PC-3 (cell line): Measurements from ENCODE around the gene SLC46A1. TPM values are rescaled to one million over a fixed set of nuclear protein-coding genes. Genes with fewer than 3 reads are reported as not detected.
A peak's percentile ranks its signal among the peaks of the same experiment; 100 is the strongest.

Experiments used
- ATAC-seq: fragments of 200-7000 bp; cut with Tn5 transposase; 2 replicates; pipeline ENCODE4 v1.9.1; 2020; ENCODE audit warnings: mild to moderate bottlenecking, moderate library complexity
- BruUV-seq: library from RNA; stranded (reverse); fragments of 400-500 nt; replicated peaks from 2 replicates; lab custom pipeline; 2021; lab: Mats Ljungman, UMichigan
- CTCF ChIA-PET: fragments of 300-600 bp; sonication (Branson Sonifier 250); formaldehyde crosslinking; loops from one replicate; lab custom pipeline; 2022; ENCODE audit warnings: antibody characterized with exemption; lab: Charles Lee
- POLR2A ChIA-PET: fragments of 300-600 bp; sonication (Branson Sonifier 250); formaldehyde crosslinking; loops from one replicate; lab custom pipeline; 2022; ENCODE audit warnings: antibody characterized with exemption; ENCODE audit not compliant: unreplicated experiment; lab: Charles Lee
- DNase-seq: peaks from one replicate; pipeline ENCODE4 v3.0.0-alpha.2; 2015
- H2AFZ ChIP-seq: fragments of 300-600 bp; sonication (generic); 2 replicates; pipeline ENCODE4 v1.6.0; 2016; ENCODE audit warnings: antibody characterized with exemption, low read length
- H3F3A ChIP-seq: fragments of 300-600 bp; sonication (generic); one replicate; pipeline ENCODE4 v1.6.0; 2017; ENCODE audit warnings: antibody characterized with exemption, low read length, control low read depth, mild to moderate bottlenecking; ENCODE audit not compliant: unreplicated experiment
- H3K27ac ChIP-seq: fragments of 300-600 bp; sonication (generic); 2 replicates; pipeline ENCODE4 v1.5.1; 2016; ENCODE audit warnings: mild to moderate bottlenecking, low read length
- H3K27me3 ChIP-seq: fragments of 300-600 bp; sonication (generic); 2 replicates; pipeline ENCODE4 v1.6.1; 2016; ENCODE audit warnings: low read length, mixed read lengths
- H3K36me3 ChIP-seq: fragments of 300-600 bp; sonication (generic); 2 replicates; pipeline ENCODE4 v1.6.1; 2016; ENCODE audit warnings: low read depth, mixed run types, low read length, mixed read lengths
- H3K4me1 ChIP-seq: fragments of 300-600 bp; sonication (generic); 2 replicates; pipeline ENCODE4 v1.5.1; 2016; ENCODE audit warnings: low read length; ENCODE audit not compliant: insufficient read depth
- H3K4me2 ChIP-seq: fragments of 300-600 bp; sonication (generic); 2 replicates; pipeline ENCODE4 v1.6.0; 2016; ENCODE audit warnings: low read length
- H3K4me3 ChIP-seq: fragments of 300-600 bp; sonication (generic); 2 replicates; pipeline ENCODE4 v1.5.1; 2016; ENCODE audit warnings: mild to moderate bottlenecking, low read length, mixed read lengths
- H3K79me2 ChIP-seq: fragments of 300-600 bp; sonication (generic); 2 replicates; pipeline ENCODE4 v1.6.1; 2017; ENCODE audit warnings: low read length, mixed read lengths
- H3K9ac ChIP-seq: fragments of 300-600 bp; sonication (generic); 2 replicates; pipeline ENCODE4 v1.6.0; 2016; ENCODE audit warnings: mild to moderate bottlenecking, low read length
- H3K9me2 ChIP-seq: fragments of 300-600 bp; sonication (generic); replicated peaks from 2 replicates; pipeline ENCODE4 v1.6.1; 2016; ENCODE audit warnings: mixed run types, low read length, mixed read lengths
- H3K9me3 ChIP-seq: fragments of 300-600 bp; sonication (generic); 2 replicates; pipeline ENCODE4 v1.6.1; 2016; ENCODE audit warnings: low read length, mixed read lengths
- H4K20me1 ChIP-seq: fragments of 300-600 bp; sonication (generic); 2 replicates; pipeline ENCODE4 v1.6.1; 2016; ENCODE audit warnings: low read length, mixed read lengths
- CTCF ChIP-seq: fragments of 300-600 bp; sonication (generic); conservative IDR thresholded peaks from 2 replicates; pipeline ENCODE4 v1.5.1; 2017; ENCODE audit warnings: antibody characterized with exemption, low read depth, mild to moderate bottlenecking, low read length
- EZH2 ChIP-seq: fragments of 300-600 bp; sonication (generic); IDR thresholded peaks from one replicate; pipeline ENCODE4 v1.6.1; 2017; ENCODE audit warnings: antibody characterized with exemption, mild to moderate bottlenecking, low read length; ENCODE audit not compliant: unreplicated experiment
- EZH2phosphoT487 ChIP-seq: fragments of 300-600 bp; sonication (generic); IDR thresholded peaks from 2 replicates; pipeline ENCODE4 v1.6.1; 2018; ENCODE audit warnings: mild to moderate bottlenecking, antibody characterized with exemption, low read length, borderline replicate concordance
- intact Hi-C: fragments of 100-400 bp; cut with micrococcal nuclease; formaldehyde crosslinking; loops from 2 replicates; pipeline ENCODE4 v1.9.0; 2023
- total RNA-seq: library from RNA; depleted of rRNA; stranded (reverse); fragments of >200 nt; gene quantifications from 2 replicates; pipeline ENCODE4 v1.2.3, GENCODE V29; 2014

Gene SLC46A1
- total RNA-seq, 1 experiment from 2014 or later: 10.4 TPM

- intact Hi-C loops: loop anchor here (10.0 kb wide), 1 partner anchor 138 kb away; no protein-coding TSS in a partner anchor
- no peak for ATAC-seq
- Histone ChIP-seq H3K4me3 (peak overlapping the region; percentile 88), H2AFZ (peak overlapping the region; percentile 92), H3K9me3 (no peaks in the 10 kb centered on the region), H3K27ac (no peak overlapping the region), H3K4me1 (peaks cover 20% of the 10 kb centered on the region), H3K79me2 (peaks cover 22% of the 10 kb centered on the region), H3K27me3 (no peaks in the 10 kb centered on the region), H3F3A (no peaks in the 10 kb centered on the region), H3K4me2 (peak overlapping the region; percentile 99), H3K36me3 (no peaks in the 10 kb centered on the region), H3K9ac (no peak overlapping the region), H3K9me2 (no peaks in the 10 kb centered on the region), H4K20me1 (no peaks in the 10 kb centered on the region)
- POLR2A ChIA-PET: no interaction called here
- no peak for TF ChIP-seq EZH2phosphoT487
- no peak for TF ChIP-seq CTCF
- no peak for TF ChIP-seq EZH2
- BruUV-seq: no TSS peak
- CTCF ChIA-PET: no interaction called here
- no peak for DNase-seq
Observed at GRCh38 chr17:28406473-28406814, 432 bp upstream of the SLC46A1 start.

GRCh38 chr17:28404812-28405570, 1.0 kb downstream of the SLC46A1 start:
- peak; percentile 40 for ATAC-seq
- POLR2A ChIA-PET: interaction anchor here (0.6 kb wide), 1 partner anchor 174 kb away, joined by 4 read pairs; no protein-coding TSS in a partner anchor
- CTCF ChIA-PET: no interaction called here
- intact Hi-C loops: loop anchor here (10.0 kb wide), 1 partner anchor 140 kb away; no protein-coding TSS in a partner anchor
- Histone ChIP-seq H3K4me3 (peak overlapping the region; percentile 88), H3F3A (no peaks in the 10 kb centered on the region), H3K9me2 (no peaks in the 10 kb centered on the region), H2AFZ (peak overlapping the region; percentile 92), H4K20me1 (no peaks in the 10 kb centered on the region), H3K4me1 (peaks cover 20% of the 10 kb centered on the region), H3K27ac (no peak overlapping the region), H3K9ac (peak overlapping the region; percentile 63; the same call in 1 of the 2 replicates), H3K27me3 (no peaks in the 10 kb centered on the region), H3K36me3 (no peaks in the 10 kb centered on the region), H3K79me2 (peaks cover 22% of the 10 kb centered on the region), H3K9me3 (no peaks in the 10 kb centered on the region), H3K4me2 (peak overlapping the region; percentile 99)
- BruUV-seq: TSS peak; percentile 36
- TF ChIP-seq EZH2phosphoT487 (no peak), CTCF (no peak), EZH2 (no peak)
- no peak for DNase-seq

GRCh38 chr17:28404461-28404811, 1.6 kb downstream of the SLC46A1 start:
- no peaks in the 10 kb centered on the region for H4K20me1 ChIP-seq
- peak overlapping the region; percentile 99 for H3K4me2 ChIP-seq
- POLR2A ChIA-PET: no interaction called here
- H3F3A ChIP-seq: no peaks in the 10 kb centered on the region
- no TSS peak for BruUV-seq
- ATAC-seq (no peak), DNase-seq (no peak)
- no peak overlapping the region for H3K27ac ChIP-seq
- peaks cover 22% of the 10 kb centered on the region for H3K79me2 ChIP-seq
- H3K4me1 ChIP-seq: peaks cover 20% of the 10 kb centered on the region
- intact Hi-C loops: loop anchor here (10.0 kb wide), 1 partner anchor 140 kb away; no protein-coding TSS in a partner anchor
- no peaks in the 10 kb centered on the region for H3K9me3 ChIP-seq
- H3K9me2 ChIP-seq: no peaks in the 10 kb centered on the region
- H3K27me3 ChIP-seq: no peaks in the 10 kb centered on the region
- TF ChIP-seq EZH2: no peak
- TF ChIP-seq EZH2phosphoT487: no peak
- no peak for TF ChIP-seq CTCF
- CTCF ChIA-PET: no interaction called here
- H3K4me3 ChIP-seq: peak overlapping the region; percentile 88; the same call in 1 of the 2 replicates
- no peak overlapping the region for H3K9ac ChIP-seq
- no peaks in the 10 kb centered on the region for H3K36me3 ChIP-seq
- H2AFZ ChIP-seq: no peak overlapping the region
